MM.1S (cell line): ENCODE data around the gene RPL14.

ENCODE experiments used
- DNase-seq: peaks from one replicate; pipeline ENCODE4 v3.0.0-alpha.2; 2015
- H2AFZ ChIP-seq: fragments of 300-600 bp; sonication (generic); 2 replicates; pipeline ENCODE4 v1.6.0; 2016; ENCODE audit warnings: antibody characterized with exemption, low read length
- H3F3A ChIP-seq: fragments of 300-600 bp; sonication (generic); 2 replicates; pipeline ENCODE4 v1.6.1; 2016; ENCODE audit warnings: mild to moderate bottlenecking, antibody characterized with exemption, low read length, moderate library complexity, mixed read lengths; ENCODE audit not compliant: insufficient read depth
- H3K27ac ChIP-seq: fragments of 300-600 bp; sonication (generic); 2 replicates; pipeline ENCODE4 v1.5.1; 2016; ENCODE audit warnings: mild to moderate bottlenecking, low read length
- H3K27me3 ChIP-seq: fragments of 300-600 bp; sonication (generic); replicated peaks from 2 replicates; pipeline ENCODE4 v1.6.0; 2016; ENCODE audit warnings: low read length; ENCODE audit not compliant: insufficient read depth
- H3K36me3 ChIP-seq: fragments of 300-600 bp; sonication (generic); replicated peaks from 2 replicates; pipeline ENCODE4 v1.6.1; 2016; ENCODE audit warnings: mild to moderate bottlenecking, low read length, mixed read lengths; ENCODE audit not compliant: insufficient read depth
- H3K4me1 ChIP-seq: fragments of 300-600 bp; sonication (generic); 2 replicates; pipeline ENCODE4 v1.6.1; 2016; ENCODE audit warnings: low read length, mixed read lengths
- H3K4me2 ChIP-seq: fragments of 300-600 bp; sonication (generic); 2 replicates; pipeline ENCODE4 v1.6.0; 2016; ENCODE audit warnings: low read depth, low read length
- H3K4me3 ChIP-seq: fragments of 300-600 bp; sonication (generic); 2 replicates; pipeline ENCODE4 v1.5.1; 2016; ENCODE audit warnings: low read length, mixed read lengths
- H3K79me2 ChIP-seq: fragments of 300-600 bp; sonication (generic); 2 replicates; pipeline ENCODE4 v1.6.1; 2016; ENCODE audit warnings: mixed run types, low read length, mixed read lengths
- H3K9ac ChIP-seq: fragments of 300-600 bp; sonication (generic); 2 replicates; pipeline ENCODE4 v1.6.1; 2016; ENCODE audit warnings: low read length, mixed read lengths
- H3K9me2 ChIP-seq: fragments of 300-600 bp; sonication (generic); replicated peaks from 2 replicates; pipeline ENCODE4 v1.6.1; 2016; ENCODE audit warnings: mild to moderate bottlenecking, low read length, mixed read lengths; ENCODE audit not compliant: insufficient read depth
- H3K9me3 ChIP-seq: fragments of 300-600 bp; sonication (generic); replicated peaks from 2 replicates; pipeline ENCODE4 v1.6.1; 2016; ENCODE audit warnings: mild to moderate bottlenecking, low read length, mixed read lengths; ENCODE audit not compliant: insufficient read depth
- H4K20me1 ChIP-seq: fragments of 300-600 bp; sonication (generic); 2 replicates; pipeline ENCODE4 v1.6.1; 2016; ENCODE audit warnings: mild to moderate bottlenecking, low read length, moderate library complexity, mixed read lengths; ENCODE audit not compliant: insufficient read depth
- CTCF ChIP-seq: fragments of 300-600 bp; sonication (generic); IDR thresholded peaks from 2 replicates; pipeline ENCODE4 v1.5.1; 2016; ENCODE audit warnings: antibody characterized with exemption, low read length, mixed read lengths
- EZH2 ChIP-seq: fragments of 300-600 bp; sonication (generic); optimal IDR thresholded peaks from 2 replicates; pipeline ENCODE3; 2017; ENCODE audit warnings: low read depth, mild to moderate bottlenecking, antibody characterized with exemption, low read length, mixed read lengths
- EZH2phosphoT487 ChIP-seq: fragments of 300-600 bp; sonication (generic); IDR thresholded peaks from 2 replicates; pipeline ENCODE4 v1.6.1; 2018; ENCODE audit warnings: antibody characterized with exemption, low read length

RPL14 gene

GRCh38 chr3:40516201-40516600 lies 59.1 kb downstream of the RPL14 start:
- H3K79me2 ChIP-seq = no peaks in the 10 kb centered on the region
- H3K36me3 ChIP-seq = no peaks in the 10 kb centered on the region
- H3K9me2 ChIP-seq = no peaks in the 10 kb centered on the region
- no peak overlapping the region for H2AFZ ChIP-seq
- no peaks in the 10 kb centered on the region for H3K9me3 ChIP-seq
- H3K9ac ChIP-seq = no peak overlapping the region
- DNase-seq = no peak
- no peaks in the 10 kb centered on the region for H3K27me3 ChIP-seq
- TF ChIP-seq EZH2phosphoT487 (no peak), EZH2 (no peak), CTCF (no peak)
- no peaks in the 10 kb centered on the region for H3F3A ChIP-seq
- no peak overlapping the region for H3K4me2 ChIP-seq
- H3K4me1 ChIP-seq = no peaks in the 10 kb centered on the region
- no peak overlapping the region for H3K27ac ChIP-seq
- H3K4me3 ChIP-seq = no peak overlapping the region
- H4K20me1 ChIP-seq = no peaks in the 10 kb centered on the region

- Histone ChIP-seq H3K36me3 (no peaks in the 10 kb centered on the region), H3K4me1 (no peaks in the 10 kb centered on the region), H3K9ac (no peak overlapping the region), H3K9me3 (no peaks in the 10 kb centered on the region), H3K4me2 (no peak overlapping the region), H2AFZ (no peak overlapping the region), H3F3A (no peaks in the 10 kb centered on the region), H3K79me2 (no peaks in the 10 kb centered on the region), H3K27ac (no peak overlapping the region), H3K27me3 (no peaks in the 10 kb centered on the region), H4K20me1 (no peaks in the 10 kb centered on the region), H3K9me2 (no peaks in the 10 kb centered on the region), H3K4me3 (no peak overlapping the region)
- TF ChIP-seq CTCF (no peak), EZH2 (no peak), EZH2phosphoT487 (no peak)
- no peak for DNase-seq
These were observed 60.9 kb downstream of the RPL14 start for GRCh38 chr3:40518067-40518466.
